ENCODE results near the gene DHRS7C.

DNA sequence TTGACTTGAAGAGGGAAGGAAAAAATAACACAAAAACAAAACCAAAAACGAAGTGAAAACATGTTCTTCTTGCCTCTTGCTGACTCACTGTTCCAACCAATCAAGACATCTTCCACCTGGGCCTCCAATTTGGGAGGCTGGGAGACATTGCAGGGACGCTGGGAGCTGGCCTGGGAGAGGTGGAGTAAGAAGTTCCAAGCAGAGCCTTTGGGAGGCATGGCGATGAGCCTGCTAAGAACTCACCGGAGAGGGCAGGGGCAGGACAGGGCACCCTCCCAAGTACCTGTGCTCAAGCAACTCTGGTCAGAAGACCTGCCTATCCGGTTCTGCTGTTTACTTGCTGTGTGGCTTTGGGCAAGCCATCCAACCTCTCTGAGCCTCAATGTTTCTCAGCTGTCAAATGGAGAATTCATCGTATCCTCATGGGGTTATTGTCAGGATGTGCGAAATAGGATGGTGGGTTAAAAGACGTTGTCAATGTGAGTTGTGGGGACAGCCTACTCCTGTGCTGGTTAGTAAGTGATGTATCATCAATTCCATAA lies 33.5 kb upstream of the DHRS7C start:
- TF ChIP-seq, protein P1, sequence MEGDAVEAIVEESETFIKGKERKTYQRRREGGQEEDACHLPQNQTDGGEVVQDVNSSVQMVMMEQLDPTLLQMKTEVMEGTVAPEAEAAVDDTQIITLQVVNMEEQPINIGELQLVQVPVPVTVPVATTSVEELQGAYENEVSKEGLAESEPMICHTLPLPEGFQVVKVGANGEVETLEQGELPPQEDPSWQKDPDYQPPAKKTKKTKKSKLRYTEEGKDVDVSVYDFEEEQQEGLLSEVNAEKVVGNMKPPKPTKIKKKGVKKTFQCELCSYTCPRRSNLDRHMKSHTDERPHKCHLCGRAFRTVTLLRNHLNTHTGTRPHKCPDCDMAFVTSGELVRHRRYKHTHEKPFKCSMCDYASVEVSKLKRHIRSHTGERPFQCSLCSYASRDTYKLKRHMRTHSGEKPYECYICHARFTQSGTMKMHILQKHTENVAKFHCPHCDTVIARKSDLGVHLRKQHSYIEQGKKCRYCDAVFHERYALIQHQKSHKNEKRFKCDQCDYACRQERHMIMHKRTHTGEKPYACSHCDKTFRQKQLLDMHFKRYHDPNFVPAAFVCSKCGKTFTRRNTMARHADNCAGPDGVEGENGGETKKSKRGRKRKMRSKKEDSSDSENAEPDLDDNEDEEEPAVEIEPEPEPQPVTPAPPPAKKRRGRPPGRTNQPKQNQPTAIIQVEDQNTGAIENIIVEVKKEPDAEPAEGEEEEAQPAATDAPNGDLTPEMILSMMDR (IDR thresholded peaks at IDR 0.05; ENCODE audit: low read depth, low read length) = no peak
- no peak for TF ChIP-seq EZH2phosphoT487 (IDR thresholded peaks at IDR 0.05; ENCODE audit: low read depth)

Measured in OCI-LY3 (cell line).